HG03175 (cell line): ENCODE data around the gene ABTB2.
A peak's percentile ranks its signal among the peaks of the same experiment; 100 is the strongest.
"Not testable (repeated sequence)": the region's sequence is repeated elsewhere in the genome, so short reads cannot be mapped to it uniquely, and the experiment has no call there.

Experiments used
- ATAC-seq: cut with Tn5 transposase; IDR thresholded peaks from one replicate; pipeline ENCODE4 v1.9.1; 2021; ENCODE audit warnings: mild to moderate bottlenecking, moderate library complexity; ENCODE audit not compliant: unreplicated experiment

Gene ABTB2

DNA sequence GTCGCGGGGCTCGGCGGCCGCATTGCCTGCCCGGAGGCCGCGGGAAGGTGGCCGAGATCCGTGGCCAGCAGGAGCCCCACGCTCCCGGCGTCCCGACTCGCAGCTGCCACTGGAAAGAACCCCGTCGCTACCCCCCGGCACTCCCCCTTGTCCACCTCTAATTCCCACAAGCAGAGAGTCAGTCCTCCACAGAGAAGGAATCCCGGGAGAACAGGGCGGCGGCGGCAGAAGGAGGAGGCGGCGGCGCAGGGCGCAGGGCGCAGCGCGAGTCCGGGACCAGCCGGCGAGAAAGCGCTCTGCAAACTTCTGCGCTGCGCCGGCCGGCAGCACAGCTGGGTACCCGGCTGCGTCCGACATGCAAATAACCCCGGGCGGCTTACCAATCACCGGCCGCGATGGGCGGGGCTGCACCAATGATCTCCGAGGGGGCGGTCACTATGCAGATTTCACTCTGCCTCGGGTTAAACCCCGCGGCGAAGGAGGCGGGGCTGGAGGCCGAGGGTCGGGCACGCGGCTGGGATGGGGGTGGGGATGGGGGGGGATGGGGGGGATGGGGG, at the start of gene ABTB2:
TSS of gene ABTB2 (minus strand) at position 310 of the 557 bp plus-strand sequence.
- ATAC-seq: peak; percentile 87

DNA sequence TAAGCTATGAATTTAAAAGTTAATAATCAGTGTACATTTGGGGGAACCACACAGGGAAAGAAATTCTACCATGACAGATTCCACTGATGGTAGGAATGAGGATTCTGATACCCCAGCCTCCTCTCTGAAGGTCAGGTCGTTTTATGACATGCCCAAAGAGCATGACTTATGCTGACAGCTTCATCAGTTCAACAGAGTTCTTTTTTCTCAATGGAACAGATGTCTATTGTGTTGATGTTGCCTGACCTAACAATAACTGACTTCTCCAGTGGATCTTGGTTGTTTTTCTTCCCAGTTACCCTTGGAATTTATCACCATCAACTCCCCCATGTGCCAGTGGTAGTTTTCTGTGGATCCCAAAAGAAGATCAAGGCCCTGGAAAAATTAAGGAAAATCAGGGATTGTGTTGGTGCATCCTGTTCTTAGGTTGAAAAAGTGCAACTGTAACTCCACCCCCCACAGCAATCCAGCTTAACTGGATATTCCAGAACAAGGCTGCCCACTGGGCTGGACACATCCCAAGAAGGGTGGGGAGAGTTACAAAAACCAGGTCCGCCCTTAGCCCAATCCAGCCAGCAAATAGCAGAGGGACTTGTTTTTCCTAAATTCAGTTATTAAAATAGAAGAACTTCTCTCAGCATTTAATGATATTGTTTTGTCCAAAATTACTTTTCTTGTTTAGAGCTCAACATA, 49.5 kb upstream of the ABTB2 start:
- no peak for ATAC-seq

DNA sequence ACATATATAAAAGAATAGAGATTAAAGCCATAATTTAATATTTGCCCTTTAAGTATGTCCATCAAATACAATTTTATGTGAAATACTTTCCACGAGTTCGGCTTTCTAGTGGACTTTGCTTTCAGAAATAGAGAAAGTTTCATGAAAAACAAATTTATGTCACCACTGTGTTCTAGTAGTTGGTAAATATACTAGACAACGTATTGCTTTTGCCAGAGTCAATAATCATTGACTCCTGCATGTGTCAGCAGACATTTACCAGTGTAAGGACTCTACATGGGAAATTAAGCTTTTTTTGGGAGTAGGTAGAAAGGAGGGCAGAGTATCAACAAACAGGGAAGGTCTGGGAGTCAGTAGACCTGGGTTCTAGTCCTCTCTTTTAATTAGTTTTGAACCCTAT, 48.6 kb upstream of the ABTB2 start:
- ATAC-seq: no peak

DNA sequence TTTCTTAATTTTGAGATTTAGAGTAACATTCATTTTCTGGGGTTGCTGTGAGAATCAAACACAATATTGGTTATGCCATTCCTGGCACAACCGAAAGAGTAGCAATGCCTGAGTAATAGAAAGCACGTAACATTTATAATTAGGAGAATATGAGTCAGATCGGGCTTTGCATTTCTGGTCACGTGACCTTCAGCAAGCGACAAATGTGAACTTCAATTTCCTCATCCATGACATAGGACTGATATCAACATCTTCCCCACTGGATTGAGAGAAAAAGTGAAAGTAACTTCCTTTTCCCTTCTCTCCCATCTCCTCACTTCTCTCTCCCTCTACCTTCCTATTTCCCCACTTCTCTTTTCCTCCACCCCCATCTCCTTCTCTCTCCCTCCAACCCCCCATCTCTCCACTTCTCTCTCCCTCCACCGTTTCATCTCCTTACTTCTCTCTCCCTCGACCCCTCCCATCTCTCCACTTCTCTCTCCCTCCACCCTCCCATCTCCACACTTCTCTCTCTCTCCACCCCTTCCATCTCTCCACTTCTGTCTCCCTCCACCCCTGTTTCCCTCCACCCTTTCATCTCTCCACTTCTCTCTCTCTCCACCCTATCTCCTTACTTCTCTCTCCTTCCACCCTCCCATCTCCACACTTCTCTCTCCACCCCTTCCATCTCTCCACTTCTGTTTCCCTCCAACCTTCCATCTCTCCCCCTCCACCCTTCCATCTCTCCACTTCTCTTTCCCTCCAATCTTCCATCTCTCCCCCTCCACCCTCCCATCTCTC, 47.5 kb upstream of the ABTB2 start:
- ATAC-seq: no peak

DNA sequence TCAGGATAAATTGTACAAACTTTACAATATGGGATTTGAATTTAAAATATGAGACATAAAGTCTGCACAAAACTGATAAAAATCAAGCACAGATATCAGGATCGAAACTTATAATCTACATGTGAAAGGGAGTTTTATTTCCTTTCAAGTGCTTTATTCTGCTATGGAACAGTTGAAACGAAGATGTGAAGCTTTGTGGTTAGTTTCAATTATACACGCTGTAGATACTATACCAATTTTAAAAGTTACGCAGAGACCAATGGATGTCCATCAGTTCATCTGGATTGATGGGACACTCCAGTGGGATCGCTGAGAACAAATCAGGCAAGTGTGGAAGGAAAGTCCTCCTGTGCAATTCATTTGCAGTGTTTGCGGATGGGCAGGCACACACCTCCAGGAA, 46.5 kb upstream of the ABTB2 start:
- ATAC-seq: no peak

DNA sequence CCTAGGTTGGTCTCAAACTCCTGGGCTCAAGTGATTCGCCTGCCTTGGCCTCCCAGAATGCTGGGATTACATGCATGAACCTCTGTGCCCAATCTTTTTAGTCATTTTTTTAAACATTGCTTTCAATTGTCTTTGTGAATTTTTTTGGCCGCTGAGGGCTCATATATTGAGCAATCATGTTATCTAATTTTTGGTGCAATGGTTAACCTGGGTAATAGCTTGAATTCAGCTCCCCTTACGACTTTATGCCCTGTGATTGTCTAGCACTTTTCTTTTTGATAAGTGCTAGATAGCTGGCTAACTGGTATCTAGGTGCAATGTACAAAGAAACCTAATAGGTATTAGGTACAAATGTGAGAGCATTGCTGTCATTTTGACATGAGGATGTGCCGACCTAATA, 45.6 kb upstream of the ABTB2 start:
- no peak for ATAC-seq

DNA sequence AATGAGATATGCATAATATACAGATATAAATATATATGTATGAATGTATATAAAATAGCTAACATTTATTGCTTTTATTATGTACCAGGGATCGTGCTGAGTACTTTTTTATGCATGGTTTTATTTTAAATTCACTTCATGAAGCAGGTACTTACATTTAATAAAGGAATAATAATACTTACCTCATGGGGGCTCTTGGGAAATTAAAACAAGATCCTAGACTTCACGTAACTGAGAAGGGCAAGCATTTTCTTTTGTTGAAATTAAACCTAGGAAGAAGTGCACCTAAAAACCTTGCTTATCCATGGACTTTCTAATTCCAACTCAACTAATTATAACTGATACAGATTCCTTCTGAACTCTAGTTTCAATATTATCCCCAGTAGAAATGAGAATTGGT, 40.0 kb upstream of the ABTB2 start:
- no peak for ATAC-seq

DNA sequence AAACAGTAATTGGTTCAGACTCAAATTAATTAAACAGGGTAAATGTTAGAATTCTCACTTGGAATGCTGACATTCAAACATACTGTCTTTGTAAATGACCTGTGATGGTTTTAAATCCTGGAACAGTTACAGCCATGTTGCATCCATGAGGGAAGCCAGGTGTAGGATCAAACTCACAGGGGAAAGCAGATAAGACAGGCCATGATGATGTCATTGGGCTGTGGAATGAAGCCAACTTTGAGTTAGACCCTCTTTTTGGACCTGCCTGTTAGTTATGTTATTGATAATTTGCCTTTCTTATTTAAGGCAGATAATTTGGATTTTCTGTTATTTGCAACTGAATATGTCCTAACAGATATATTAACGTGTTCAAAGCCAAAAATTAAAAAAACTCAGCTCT, 39.3 kb upstream of the ABTB2 start:
- ATAC-seq: no peak

DNA sequence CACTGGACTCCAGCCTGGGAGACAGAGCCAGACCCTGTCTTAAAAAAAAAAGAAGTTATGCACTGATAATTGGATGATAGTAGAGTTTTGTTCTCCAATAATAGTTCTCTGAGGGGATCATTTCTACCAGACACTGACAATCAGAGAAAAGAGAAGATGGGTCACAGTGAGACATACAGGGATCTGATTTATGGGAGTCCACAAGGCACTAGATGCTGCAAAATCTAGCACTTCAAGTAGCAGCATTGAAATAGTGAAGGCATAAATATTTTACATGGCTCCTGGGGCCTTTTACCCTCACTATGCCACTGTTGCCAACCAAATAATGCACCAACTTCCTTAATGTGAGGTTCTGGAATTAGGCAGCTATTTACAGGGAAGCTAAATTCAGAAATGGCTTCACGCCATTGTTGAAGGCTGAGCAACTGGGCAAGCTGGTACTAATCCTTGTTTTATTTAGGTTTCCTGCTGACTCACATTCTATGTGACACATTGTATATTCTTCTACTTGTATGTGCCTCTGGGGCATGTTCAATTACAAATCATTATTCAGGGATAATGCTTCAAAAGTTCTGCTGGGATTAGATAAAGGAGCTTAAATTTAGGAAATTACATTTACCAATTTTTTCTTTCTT, 38.2 kb upstream of the ABTB2 start:
- ATAC-seq: no peak

DNA sequence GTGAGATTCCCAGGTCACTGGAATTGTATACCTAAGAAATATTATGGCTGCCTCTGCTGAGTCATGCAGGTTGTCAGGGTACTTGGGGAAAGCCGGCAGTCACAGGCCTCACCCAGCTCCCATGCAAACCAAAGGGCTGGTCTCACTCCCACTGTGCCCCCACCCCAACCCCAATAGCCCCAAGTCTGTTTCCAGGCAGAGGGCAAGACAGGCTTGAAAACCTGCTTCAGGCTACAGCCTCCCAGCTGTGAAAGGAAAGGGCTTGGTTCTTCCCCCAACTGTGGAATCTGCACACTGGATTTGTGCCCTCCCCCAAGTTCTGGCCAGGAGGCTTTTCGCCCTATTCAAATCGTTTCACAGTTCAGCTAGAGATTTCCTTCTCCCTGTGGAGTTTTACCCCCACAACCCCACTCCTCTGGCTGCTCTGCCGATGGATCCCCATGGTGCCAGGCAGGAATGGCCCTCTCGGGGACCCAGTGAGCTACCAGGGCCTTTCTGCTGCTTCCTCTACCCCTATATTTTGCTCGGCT, 37.0 kb upstream of the ABTB2 start:
- ATAC-seq: no peak

DNA sequence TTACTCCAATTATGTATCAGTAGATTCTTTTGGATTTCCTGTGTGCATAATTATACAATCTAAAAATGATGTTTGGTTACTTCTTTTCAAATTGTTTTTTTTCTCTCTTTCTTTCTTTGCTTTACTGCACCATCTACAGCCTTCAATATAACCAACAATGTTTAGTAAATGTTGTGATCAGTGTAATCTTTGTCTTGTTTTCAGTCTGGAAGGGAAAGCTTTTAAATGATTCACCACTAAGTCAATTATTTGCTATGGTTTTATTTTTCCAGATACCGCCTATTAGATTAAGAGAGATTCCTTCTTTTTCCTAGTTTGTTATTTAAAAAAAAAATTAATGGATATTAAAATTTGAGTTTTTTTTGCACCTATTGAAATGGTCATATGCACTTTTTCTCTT, 29.8 kb upstream of the ABTB2 start:
- no peak for ATAC-seq

DNA sequence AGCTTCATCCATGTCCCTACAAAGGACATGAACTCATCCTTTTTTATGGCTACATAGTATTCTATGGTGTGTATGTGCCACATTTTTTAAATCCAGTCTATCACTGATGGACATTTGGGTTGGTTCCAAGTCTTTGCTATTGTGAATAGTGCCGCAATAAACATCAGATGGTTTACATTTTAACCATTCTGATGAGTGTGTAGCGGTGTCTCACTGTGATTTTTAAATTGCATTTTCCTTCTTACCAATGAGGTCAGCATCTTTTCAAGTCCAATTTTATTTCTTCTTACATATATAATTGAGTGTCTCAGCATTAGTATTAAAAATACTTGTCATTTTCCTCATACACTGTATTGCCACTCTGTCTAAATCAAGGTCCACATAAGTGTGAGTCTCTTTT, 28.5 kb upstream of the ABTB2 start:
- not testable (repeated sequence) for ATAC-seq

DNA sequence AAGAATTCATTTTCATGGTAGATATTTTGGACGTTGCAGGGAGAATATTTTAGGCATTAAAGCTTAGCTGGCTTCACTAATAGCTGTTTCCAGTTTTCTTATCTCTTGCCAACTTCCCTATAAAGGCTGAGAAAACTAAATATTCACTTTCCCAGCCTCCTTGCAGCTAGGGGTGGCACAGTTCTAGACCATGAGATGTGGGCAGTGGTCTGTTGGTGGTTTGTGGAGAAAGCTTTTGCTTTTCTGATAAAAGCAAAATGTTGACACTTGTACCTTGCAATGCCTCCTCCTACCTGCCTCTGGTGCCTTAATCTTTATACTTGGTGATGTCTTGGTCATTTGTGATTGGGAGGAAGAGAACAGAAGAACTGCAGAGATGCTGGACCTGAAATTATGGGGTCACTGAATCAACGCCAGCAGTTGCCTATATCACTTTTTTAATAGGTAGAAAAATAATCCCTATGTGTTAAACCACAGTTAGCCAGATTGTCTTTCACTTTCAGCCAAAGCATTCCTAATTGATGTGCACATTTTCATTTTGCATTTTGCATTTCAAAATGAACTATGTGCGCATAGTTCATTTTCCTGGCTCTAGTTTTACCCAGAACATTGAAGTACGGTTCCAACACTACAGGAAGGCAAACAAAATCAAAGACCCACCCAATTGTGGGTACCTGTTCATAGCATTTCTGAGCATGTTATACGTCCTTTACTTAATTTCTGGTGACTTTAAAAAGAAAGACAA, 24.9 kb upstream of the ABTB2 start:
- ATAC-seq: no peak

DNA sequence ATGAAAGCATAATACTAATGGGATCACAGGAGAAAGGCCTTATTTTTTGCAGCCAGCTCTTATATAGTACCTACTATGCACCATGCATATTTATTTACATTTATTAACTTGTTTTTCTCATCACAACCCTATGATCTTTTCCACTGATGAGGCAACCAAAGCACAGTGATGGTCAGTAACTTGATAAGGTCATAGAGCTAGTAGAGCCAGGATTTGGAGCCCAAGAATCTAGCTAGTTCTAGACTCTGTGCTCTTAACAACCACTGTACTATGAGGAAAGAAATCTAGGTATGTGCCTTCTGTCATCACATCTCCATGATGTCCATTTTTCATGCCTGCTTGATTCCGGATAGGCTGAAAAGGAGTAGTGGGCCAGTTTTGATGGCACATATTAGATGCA, 24.0 kb upstream of the ABTB2 start:
- ATAC-seq: no peak

DNA sequence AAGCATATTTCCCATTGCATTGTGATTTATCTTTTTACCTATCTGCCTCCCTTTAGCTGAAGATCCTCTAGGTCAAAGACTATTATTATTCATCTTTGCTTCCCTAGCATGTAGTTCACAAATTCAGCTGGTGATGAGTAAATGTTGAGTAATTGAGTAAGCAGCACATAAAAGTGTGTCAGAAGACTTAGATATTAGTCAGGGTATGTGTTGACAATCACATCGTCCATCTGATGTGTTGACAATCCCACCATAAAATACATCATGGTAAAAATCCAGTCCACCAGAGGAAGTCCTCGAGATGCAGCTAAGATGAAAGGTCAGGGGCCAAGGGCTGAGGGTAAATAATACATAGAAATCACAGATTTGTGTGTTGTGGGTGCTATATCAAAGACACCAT, 22.9 kb upstream of the ABTB2 start:
- no peak for ATAC-seq

DNA sequence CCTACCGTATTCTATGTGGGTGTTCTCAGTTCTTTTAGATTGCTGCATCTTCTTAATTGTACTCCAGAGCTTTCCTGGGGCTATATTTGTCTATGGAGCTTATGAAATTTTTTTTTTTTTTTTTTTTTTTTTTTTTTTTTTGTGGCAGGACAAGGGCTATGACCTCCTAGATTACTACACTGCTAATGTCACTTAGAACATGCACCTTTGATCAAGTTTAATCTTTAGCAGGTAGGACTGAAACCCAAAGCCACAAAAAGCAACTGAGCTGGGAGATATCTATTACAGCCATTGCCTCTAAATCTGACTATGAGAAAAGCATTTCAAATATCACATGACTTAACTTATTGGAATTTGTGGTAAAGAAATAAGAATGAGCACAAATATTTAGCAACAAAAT, 21.7 kb upstream of the ABTB2 start:
- ATAC-seq: no peak

DNA sequence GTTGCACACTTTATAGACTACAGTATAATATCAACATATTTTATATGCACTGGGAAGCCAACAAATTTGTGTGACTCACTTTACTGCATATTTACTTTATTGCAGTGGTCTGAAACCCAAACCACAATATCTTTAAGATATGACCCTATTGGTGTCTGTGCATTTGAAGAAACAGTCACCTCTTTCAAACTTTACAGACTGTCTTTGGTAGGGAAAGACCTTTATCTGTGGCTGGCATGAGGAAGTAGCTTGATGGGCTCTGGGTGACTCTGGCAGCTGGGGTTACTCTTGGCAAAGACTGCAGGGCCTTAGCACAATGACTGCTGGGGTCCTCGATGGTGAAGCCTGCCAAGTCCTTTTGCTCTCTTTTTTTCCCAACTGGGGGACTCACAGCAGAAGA, 21.3 kb upstream of the ABTB2 start:
- no peak for ATAC-seq

DNA sequence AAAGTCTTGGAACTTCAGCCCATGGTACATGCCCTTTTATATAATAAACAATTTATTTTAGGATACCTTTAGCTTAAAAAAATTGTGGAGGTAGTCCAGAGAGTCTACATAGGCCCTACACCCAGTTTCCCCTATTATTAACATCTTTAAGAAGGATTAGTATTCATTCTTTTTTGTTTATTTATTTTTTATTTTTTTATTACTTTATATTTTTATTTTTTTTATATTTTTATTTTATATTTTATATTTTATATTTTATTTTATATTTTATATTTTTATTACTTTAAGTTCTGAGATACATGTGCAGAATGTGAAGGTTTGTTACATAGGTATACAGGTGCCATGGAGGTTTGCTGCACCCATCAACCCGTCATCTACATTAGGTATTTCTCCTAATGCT, 15.9 kb upstream of the ABTB2 start:
- ATAC-seq: no peak

DNA sequence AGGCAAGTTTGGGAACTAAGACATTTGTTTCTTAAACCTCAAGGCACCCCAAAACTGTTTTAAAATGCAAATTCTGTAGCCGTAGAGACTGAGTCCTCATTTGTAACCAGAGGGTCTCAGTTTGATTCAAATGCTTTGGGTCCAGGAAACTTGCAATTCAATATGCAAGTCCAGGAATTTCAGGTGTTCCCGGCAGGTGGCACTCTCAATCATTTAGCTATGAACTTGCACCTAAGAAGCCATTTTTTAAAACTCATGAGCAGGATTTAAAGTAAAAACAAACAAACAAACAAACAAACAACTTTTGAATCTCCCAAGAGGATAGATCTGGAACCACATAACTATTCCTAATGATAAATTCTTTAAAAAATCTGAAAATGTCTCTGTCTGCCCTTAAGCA, 8.7 kb upstream of the ABTB2 start:
- no peak for ATAC-seq

DNA sequence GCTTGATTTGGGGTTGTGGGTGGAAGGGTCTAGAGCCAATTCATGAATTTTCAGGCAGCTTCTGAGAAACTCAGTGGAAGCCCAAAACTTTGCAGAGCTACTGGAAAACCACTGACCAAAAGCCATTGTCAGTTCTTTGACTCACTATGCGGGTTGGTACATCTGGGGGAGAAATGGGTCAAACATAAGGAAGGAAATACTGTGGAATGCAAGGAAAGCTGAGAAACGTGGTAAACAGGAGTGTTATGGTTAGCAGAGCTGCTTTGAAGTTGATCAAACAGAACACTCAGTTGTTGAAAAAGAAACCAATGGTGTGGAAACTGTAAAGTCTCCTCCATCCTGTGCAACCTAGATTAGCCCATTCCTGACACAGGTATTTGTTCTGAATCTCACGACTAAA, 6.3 kb upstream of the ABTB2 start:
- ATAC-seq: no peak
